Nephron (organoid): ENCODE measurements around the gene MAP3K13.

Experiments used
- H3K27ac Mint-ChIP-seq, 3 experiments: 2 replicates each; pipeline ENCODE4 v1.8.0; 2020; ENCODE audit warnings: mixed read lengths in 3 of 3, mild to moderate bottlenecking in 2 of 3, moderate library complexity in 1 of 3
- H3K27me3 Mint-ChIP-seq: 2 replicates; pipeline ENCODE4 v1.8.0; 2021; ENCODE audit warnings: low read depth, mild to moderate bottlenecking, moderate library complexity, mixed read lengths
- H3K36me3 Mint-ChIP-seq: 2 replicates; pipeline ENCODE4 v1.8.0; 2020; ENCODE audit warnings: low read depth, mixed read lengths
- H3K4me1 Mint-ChIP-seq: 2 replicates; pipeline ENCODE4 v1.8.0; 2020; ENCODE audit warnings: mixed read lengths
- H3K4me3 Mint-ChIP-seq, 3 experiments: 2 replicates each; pipeline ENCODE4 v1.8.0; 2020; ENCODE audit warnings: mild to moderate bottlenecking in 3 of 3, mixed read lengths in 3 of 3, moderate library complexity in 2 of 3
- H3K9me3 Mint-ChIP-seq: 2 replicates; pipeline ENCODE4 v1.8.0; 2020; ENCODE audit warnings: mixed read lengths
- TF ChIP-seq, protein P1 (sequence below), 3 experiments: fragments of 200-600 bp; sonication (generic); IDR thresholded peaks; one replicate each; pipeline ENCODE4 v1.5.0; 2021; ENCODE audit warnings: antibody characterized with exemption in 3 of 3; ENCODE audit not compliant: unreplicated experiment in 3 of 3

The MAP3K13 gene

DNA sequence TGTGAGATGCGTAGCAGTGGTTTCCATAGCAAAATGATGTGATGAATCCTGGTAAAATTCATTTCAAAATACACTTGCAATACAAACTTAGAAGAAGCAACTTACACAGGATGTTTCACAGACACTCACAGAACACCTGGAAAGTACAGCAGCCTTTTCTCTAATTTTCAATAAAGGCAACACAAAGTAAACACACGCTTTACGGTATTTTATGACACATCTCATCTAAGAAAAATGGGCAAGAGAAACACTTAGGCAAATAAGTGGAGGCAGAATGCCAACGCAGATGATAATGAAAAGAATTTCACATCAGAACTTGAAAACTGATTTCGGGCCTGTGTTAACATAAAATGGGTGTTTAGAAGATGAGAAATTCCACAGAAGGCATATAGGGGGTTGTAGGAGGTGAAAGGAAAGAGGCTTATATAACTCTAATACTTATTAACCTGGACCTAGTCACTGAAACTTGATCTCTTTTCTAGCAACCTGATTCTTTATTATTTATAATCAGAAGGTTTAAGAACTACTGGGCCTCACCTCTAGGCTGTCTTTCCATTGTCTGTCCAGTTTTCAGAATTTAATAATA, 25.6 kb upstream of the MAP3K13 start:
- TF ChIP-seq, protein P1, sequence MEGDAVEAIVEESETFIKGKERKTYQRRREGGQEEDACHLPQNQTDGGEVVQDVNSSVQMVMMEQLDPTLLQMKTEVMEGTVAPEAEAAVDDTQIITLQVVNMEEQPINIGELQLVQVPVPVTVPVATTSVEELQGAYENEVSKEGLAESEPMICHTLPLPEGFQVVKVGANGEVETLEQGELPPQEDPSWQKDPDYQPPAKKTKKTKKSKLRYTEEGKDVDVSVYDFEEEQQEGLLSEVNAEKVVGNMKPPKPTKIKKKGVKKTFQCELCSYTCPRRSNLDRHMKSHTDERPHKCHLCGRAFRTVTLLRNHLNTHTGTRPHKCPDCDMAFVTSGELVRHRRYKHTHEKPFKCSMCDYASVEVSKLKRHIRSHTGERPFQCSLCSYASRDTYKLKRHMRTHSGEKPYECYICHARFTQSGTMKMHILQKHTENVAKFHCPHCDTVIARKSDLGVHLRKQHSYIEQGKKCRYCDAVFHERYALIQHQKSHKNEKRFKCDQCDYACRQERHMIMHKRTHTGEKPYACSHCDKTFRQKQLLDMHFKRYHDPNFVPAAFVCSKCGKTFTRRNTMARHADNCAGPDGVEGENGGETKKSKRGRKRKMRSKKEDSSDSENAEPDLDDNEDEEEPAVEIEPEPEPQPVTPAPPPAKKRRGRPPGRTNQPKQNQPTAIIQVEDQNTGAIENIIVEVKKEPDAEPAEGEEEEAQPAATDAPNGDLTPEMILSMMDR (IDR thresholded peaks at IDR 0.05; ENCODE audit: unreplicated experiment in 3 of 3) = no peak
- H3K36me3 Mint-ChIP-seq = no peaks in the 10 kb centered on the region
- H3K9me3 Mint-ChIP-seq = no peaks in the 10 kb centered on the region
- H3K27ac Mint-ChIP-seq = peak overlapping the region; percentile 43 to 87 (median 75)
- no peaks in the 10 kb centered on the region for H3K27me3 Mint-ChIP-seq
- no peak overlapping the region for H3K4me3 Mint-ChIP-seq
- peaks cover 9% of the 10 kb centered on the region for H3K4me1 Mint-ChIP-seq

- H3K27ac Mint-ChIP-seq = no peak overlapping the region
- no peaks in the 10 kb centered on the region for H3K9me3 Mint-ChIP-seq
- no peak overlapping the region for H3K4me3 Mint-ChIP-seq
- TF ChIP-seq, protein P1 (IDR thresholded peaks at IDR 0.05; ENCODE audit: unreplicated experiment in 3 of 3) = no peak
- no peaks in the 10 kb centered on the region for H3K27me3 Mint-ChIP-seq
- H3K36me3 Mint-ChIP-seq = no peaks in the 10 kb centered on the region
- peaks cover 6% of the 10 kb centered on the region for H3K4me1 Mint-ChIP-seq
Measured at GRCh38 chr3:185339945-185340344, 23.0 kb upstream of the MAP3K13 start.

DNA sequence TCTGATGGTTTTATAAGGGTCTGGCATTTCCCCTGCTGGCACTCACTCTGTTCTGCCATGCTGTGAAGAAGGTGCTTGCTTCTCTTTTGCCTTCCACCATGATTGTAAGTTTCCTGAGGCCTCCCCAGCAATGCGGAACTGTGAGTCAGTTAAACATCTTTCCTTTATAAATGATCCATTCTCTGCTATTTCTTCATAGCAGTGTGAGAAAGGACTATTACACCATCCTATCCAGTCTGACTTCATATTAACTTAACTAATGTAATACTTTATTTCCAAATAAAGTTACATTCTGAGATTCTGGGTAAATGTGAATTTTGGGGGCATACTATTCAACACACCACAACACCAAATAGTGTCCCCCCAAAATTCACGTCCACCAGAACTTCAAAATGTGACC, 22.2 kb upstream of the MAP3K13 start:
- H3K4me3 Mint-ChIP-seq = no peak overlapping the region
- no peak overlapping the region for H3K27ac Mint-ChIP-seq
- H3K9me3 Mint-ChIP-seq = no peaks in the 10 kb centered on the region
- H3K36me3 Mint-ChIP-seq = no peaks in the 10 kb centered on the region
- TF ChIP-seq, protein P1 (IDR thresholded peaks at IDR 0.05; ENCODE audit: unreplicated experiment in 3 of 3) = no peak
- no peaks in the 10 kb centered on the region for H3K27me3 Mint-ChIP-seq
- peaks cover 6% of the 10 kb centered on the region for H3K4me1 Mint-ChIP-seq

DNA sequence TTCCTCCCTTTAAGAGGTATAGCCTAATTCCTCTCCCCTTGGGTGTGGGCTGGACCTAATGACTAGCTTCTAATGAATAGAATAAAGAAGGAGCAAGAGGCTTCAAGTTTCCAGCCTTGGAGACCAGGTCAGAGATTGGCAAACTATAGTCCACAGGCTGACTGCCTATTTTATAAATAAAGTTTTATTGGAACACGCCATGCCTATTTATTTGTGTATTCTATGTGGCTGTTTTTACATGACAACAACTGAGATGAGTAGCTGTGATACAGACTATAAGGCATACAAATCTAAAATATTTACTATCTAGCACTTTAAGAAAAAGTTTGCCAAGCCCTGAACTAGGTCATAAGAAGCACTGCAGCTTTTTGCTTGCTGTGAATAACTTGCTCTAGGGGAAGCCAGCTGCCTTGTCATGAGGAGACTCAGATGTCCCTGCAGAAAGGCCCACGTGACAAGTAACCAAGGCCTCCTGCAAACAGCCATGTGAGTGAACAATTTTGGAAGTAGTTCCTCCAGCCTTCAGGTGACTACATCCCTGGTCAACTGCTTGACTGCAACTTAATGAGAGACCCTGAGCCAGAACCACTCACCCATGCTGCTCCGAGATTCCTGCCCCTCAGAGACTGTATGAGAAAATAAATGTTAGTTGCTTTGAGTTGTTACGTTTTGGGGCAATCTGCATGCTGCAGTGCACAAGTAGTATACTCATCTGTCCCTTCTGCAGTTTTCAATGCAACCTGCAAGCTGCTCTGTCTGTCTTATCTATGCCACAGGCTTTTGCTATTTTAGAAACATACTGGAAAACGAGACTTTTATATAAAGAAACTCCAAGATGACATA, 21.1 kb upstream of the MAP3K13 start:
- Mint-ChIP-seq H3K27ac (no peak overlapping the region), H3K9me3 (no peaks in the 10 kb centered on the region), H3K27me3 (no peaks in the 10 kb centered on the region), H3K4me1 (peaks cover 6% of the 10 kb centered on the region), H3K36me3 (no peaks in the 10 kb centered on the region), H3K4me3 (no peak overlapping the region)
- TF ChIP-seq, protein P1 (IDR thresholded peaks at IDR 0.05; ENCODE audit: unreplicated experiment in 3 of 3) = no peak

- Mint-ChIP-seq H3K27ac (no peak overlapping the region), H3K4me1 (peaks cover under 1% of the 10 kb centered on the region), H3K9me3 (no peaks in the 10 kb centered on the region), H3K36me3 (no peaks in the 10 kb centered on the region), H3K27me3 (no peaks in the 10 kb centered on the region), H3K4me3 (no peak overlapping the region)
- TF ChIP-seq, protein P1 (IDR thresholded peaks at IDR 0.05; ENCODE audit: unreplicated experiment in 3 of 3) = no peak
Measured at GRCh38 chr3:185342459-185343174, 20.3 kb upstream of the MAP3K13 start.
